ENCODE measurements around the gene PRKAG2. TPM values are rescaled to one million over a fixed set of nuclear protein-coding genes. Genes with fewer than 3 reads are reported as not detected.

The PRKAG2 gene
- total RNA-seq, 1 experiment from 2014 or later = 23.9 TPM

- POLR2A ChIA-PET (ENCODE audit: unreplicated experiment) = interaction anchor here (0.6 kb wide), 1 partner anchor 52 kb away, joined by 3 read pairs; no protein-coding TSS in a partner anchor
- Histone ChIP-seq H3F3A (ENCODE audit: low read length, unreplicated experiment) (no peaks in the 10 kb centered on the region), H4K20me1 (ENCODE audit: low read length) (no peaks in the 10 kb centered on the region), H2AFZ (ENCODE audit: low read length) (no peak overlapping the region), H3K9ac (ENCODE audit: low read length) (no peak overlapping the region), H3K9me3 (ENCODE audit: low read length) (no peaks in the 10 kb centered on the region), H3K4me1 (ENCODE audit: insufficient read depth, low read length) (peaks cover 23% of the 10 kb centered on the region), H3K27me3 (ENCODE audit: low read length) (no peaks in the 10 kb centered on the region), H3K36me3 (ENCODE audit: low read depth, low read length) (no peaks in the 10 kb centered on the region), H3K79me2 (ENCODE audit: low read length) (no peaks in the 10 kb centered on the region), H3K4me2 (ENCODE audit: low read length) (no peak overlapping the region), H3K9me2 (replicated peaks; ENCODE audit: low read length) (no peaks in the 10 kb centered on the region), H3K4me3 (ENCODE audit: low read length) (no peak overlapping the region), H3K27ac (ENCODE audit: low read length) (no peak overlapping the region)
- BruUV-seq (replicated peaks) = no TSS peak
- intact Hi-C loops (cut with micrococcal nuclease) = loop anchor here (5.0 to 10.0 kb wide), 2 partner anchors 48 to 290 kb away; no protein-coding TSS in a partner anchor
- CTCF ChIA-PET = no interaction called here
- DNase-seq = no peak
- ATAC-seq = no peak
- TF ChIP-seq, protein P1, sequence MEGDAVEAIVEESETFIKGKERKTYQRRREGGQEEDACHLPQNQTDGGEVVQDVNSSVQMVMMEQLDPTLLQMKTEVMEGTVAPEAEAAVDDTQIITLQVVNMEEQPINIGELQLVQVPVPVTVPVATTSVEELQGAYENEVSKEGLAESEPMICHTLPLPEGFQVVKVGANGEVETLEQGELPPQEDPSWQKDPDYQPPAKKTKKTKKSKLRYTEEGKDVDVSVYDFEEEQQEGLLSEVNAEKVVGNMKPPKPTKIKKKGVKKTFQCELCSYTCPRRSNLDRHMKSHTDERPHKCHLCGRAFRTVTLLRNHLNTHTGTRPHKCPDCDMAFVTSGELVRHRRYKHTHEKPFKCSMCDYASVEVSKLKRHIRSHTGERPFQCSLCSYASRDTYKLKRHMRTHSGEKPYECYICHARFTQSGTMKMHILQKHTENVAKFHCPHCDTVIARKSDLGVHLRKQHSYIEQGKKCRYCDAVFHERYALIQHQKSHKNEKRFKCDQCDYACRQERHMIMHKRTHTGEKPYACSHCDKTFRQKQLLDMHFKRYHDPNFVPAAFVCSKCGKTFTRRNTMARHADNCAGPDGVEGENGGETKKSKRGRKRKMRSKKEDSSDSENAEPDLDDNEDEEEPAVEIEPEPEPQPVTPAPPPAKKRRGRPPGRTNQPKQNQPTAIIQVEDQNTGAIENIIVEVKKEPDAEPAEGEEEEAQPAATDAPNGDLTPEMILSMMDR (conservative IDR thresholded peaks at IDR 0.05; ENCODE audit: low read depth, low read length) = no peak
- no peak for TF ChIP-seq EZH2 (IDR thresholded peaks at IDR 0.05; ENCODE audit: low read length, unreplicated experiment)
- no peak for TF ChIP-seq EZH2phosphoT487 (IDR thresholded peaks at IDR 0.05; ENCODE audit: borderline replicate concordance, low read length)
These were observed 121.6 kb downstream of the PRKAG2 start for GRCh38 chr7:151755131-151755801.

DNA sequence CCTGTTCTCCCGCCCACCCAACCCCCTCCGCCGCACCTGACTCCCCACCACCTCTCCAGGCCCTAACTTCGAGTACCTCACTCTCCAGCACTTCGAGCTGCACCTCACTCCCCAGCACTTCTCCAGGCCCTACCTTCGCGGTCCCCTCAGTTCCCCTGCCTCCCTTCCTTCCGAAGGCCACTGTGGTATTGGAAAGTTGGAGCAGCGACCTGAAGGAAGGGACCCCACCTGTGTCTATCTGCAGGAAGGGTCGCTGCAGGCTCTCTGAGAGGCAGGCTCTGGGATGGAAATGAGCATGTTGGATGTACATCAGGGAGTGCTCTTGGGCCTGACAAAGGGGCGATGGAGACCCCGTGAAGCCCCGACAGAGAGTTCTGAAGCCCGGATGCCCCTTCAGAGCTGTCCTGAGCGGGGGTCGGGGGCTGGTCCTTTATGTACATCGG is 122.2 kb downstream of the PRKAG2 start:
- Histone ChIP-seq H3K36me3 (ENCODE audit: low read depth, low read length) (no peaks in the 10 kb centered on the region), H4K20me1 (ENCODE audit: low read length) (no peaks in the 10 kb centered on the region), H3K9ac (ENCODE audit: low read length) (no peak overlapping the region), H3K4me3 (ENCODE audit: low read length) (no peak overlapping the region), H3K9me3 (ENCODE audit: low read length) (no peaks in the 10 kb centered on the region), H3K4me2 (ENCODE audit: low read length) (no peak overlapping the region), H3K27ac (ENCODE audit: low read length) (no peak overlapping the region), H3K79me2 (ENCODE audit: low read length) (no peaks in the 10 kb centered on the region), H3K4me1 (ENCODE audit: insufficient read depth, low read length) (peaks cover 23% of the 10 kb centered on the region), H3K9me2 (replicated peaks; ENCODE audit: low read length) (no peaks in the 10 kb centered on the region), H2AFZ (ENCODE audit: low read length) (no peak overlapping the region), H3K27me3 (ENCODE audit: low read length) (no peaks in the 10 kb centered on the region), H3F3A (ENCODE audit: low read length, unreplicated experiment) (no peaks in the 10 kb centered on the region)
- intact Hi-C loops (cut with micrococcal nuclease) = loop anchor here (1.0 to 10.0 kb wide), 4 partner anchors 47 to 290 kb away; no protein-coding TSS in a partner anchor
- ATAC-seq = no peak
- ChIA-PET CTCF (interaction anchor here (0.7 to 0.8 kb wide), 3 partner anchors 18 to 122 kb away, joined by 3 to 4 read pairs (median 4); no protein-coding TSS in a partner anchor), POLR2A (ENCODE audit: unreplicated experiment) (no interaction called here)
- no peak for TF ChIP-seq EZH2phosphoT487 (IDR thresholded peaks at IDR 0.05; ENCODE audit: borderline replicate concordance, low read length)
- TF ChIP-seq EZH2 (IDR thresholded peaks at IDR 0.05; ENCODE audit: low read length, unreplicated experiment) = no peak
- TF ChIP-seq, protein P1 (conservative IDR thresholded peaks at IDR 0.05; ENCODE audit: low read depth, low read length) = no peak
- DNase-seq = no peak
- no TSS peak for BruUV-seq (replicated peaks)

GRCh38 chr7:151754142-151754590 is 122.7 kb downstream of the PRKAG2 start:
- Histone ChIP-seq H3K36me3 (ENCODE audit: low read depth, low read length) (no peaks in the 10 kb centered on the region), H3K9me2 (replicated peaks; ENCODE audit: low read length) (no peaks in the 10 kb centered on the region), H4K20me1 (ENCODE audit: low read length) (no peaks in the 10 kb centered on the region), H3K9ac (ENCODE audit: low read length) (no peak overlapping the region), H3K79me2 (ENCODE audit: low read length) (no peaks in the 10 kb centered on the region), H3K9me3 (ENCODE audit: low read length) (no peaks in the 10 kb centered on the region), H3K4me1 (ENCODE audit: insufficient read depth, low read length) (peaks cover 23% of the 10 kb centered on the region), H3F3A (ENCODE audit: low read length, unreplicated experiment) (no peaks in the 10 kb centered on the region), H3K27me3 (ENCODE audit: low read length) (no peaks in the 10 kb centered on the region), H3K4me3 (ENCODE audit: low read length) (no peak overlapping the region), H2AFZ (ENCODE audit: low read length) (peak overlapping the region; percentile 74), H3K27ac (ENCODE audit: low read length) (no peak overlapping the region), H3K4me2 (ENCODE audit: low read length) (peak overlapping the region; percentile 57)
- peak; percentile 96 for ATAC-seq
- ChIA-PET CTCF (interaction anchor here (0.7 to 0.8 kb wide), 3 partner anchors 17 to 122 kb away, joined by 3 to 4 read pairs (median 4); no protein-coding TSS in a partner anchor), POLR2A (ENCODE audit: unreplicated experiment) (no interaction called here)
- DNase-seq = peak; percentile 96
- BruUV-seq (replicated peaks) = no TSS peak
- intact Hi-C loops (cut with micrococcal nuclease) = loop anchor here (1.0 to 10.0 kb wide), 3 partner anchors 123 to 289 kb away; no protein-coding TSS in a partner anchor
- TF ChIP-seq, protein P1 (conservative IDR thresholded peaks at IDR 0.05; ENCODE audit: low read depth, low read length) = peak; percentile 96
- no peak for TF ChIP-seq EZH2 (IDR thresholded peaks at IDR 0.05; ENCODE audit: low read length, unreplicated experiment)

All from PC-3 (cell line).